Measurements from ENCODE around the gene SLC26A2.

SLC26A2 gene

GRCh38 chr5:149944666-149945065 is 15.9 kb upstream of the SLC26A2 start, which contains the start of gene PDE6A:
Gene PDE6A, minus strand, starts transcription at chr5:149944793. Its CDS starts 120 bp downstream, at chr5:149944673.
- TF ChIP-seq, protein P1, sequence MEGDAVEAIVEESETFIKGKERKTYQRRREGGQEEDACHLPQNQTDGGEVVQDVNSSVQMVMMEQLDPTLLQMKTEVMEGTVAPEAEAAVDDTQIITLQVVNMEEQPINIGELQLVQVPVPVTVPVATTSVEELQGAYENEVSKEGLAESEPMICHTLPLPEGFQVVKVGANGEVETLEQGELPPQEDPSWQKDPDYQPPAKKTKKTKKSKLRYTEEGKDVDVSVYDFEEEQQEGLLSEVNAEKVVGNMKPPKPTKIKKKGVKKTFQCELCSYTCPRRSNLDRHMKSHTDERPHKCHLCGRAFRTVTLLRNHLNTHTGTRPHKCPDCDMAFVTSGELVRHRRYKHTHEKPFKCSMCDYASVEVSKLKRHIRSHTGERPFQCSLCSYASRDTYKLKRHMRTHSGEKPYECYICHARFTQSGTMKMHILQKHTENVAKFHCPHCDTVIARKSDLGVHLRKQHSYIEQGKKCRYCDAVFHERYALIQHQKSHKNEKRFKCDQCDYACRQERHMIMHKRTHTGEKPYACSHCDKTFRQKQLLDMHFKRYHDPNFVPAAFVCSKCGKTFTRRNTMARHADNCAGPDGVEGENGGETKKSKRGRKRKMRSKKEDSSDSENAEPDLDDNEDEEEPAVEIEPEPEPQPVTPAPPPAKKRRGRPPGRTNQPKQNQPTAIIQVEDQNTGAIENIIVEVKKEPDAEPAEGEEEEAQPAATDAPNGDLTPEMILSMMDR (IDR thresholded peaks at IDR 0.05; ENCODE audit: low read depth, low read length), result no peak
- H3K4me3 ChIP-seq (ENCODE audit: low read depth, low read length), result no peak within 1 kb of the TSS

GRCh38 chr5:149946118-149946517 is 14.4 kb upstream of the SLC26A2 start:
- H3K4me3 ChIP-seq (ENCODE audit: low read depth, low read length), result no peak overlapping the region
- TF ChIP-seq, protein P1 (IDR thresholded peaks at IDR 0.05; ENCODE audit: low read depth, low read length), result no peak

- TF ChIP-seq, protein P1 (IDR thresholded peaks at IDR 0.05; ENCODE audit: low read depth, low read length), result no peak
- H3K4me3 ChIP-seq (ENCODE audit: low read depth, low read length), result no peak overlapping the region
These were observed 11.6 kb upstream of the SLC26A2 start for GRCh38 chr5:149948993-149949392.

- H3K4me3 ChIP-seq (ENCODE audit: low read depth, low read length), result no peak overlapping the region
- TF ChIP-seq, protein P1 (IDR thresholded peaks at IDR 0.05; ENCODE audit: low read depth, low read length), result no peak
These were observed 9.3 kb upstream of the SLC26A2 start for GRCh38 chr5:149951138-149951749.

GRCh38 chr5:149953436-149954121 is 7.0 kb upstream of the SLC26A2 start:
- TF ChIP-seq, protein P1 (IDR thresholded peaks at IDR 0.05; ENCODE audit: low read depth, low read length), result no peak
- no peak overlapping the region for H3K4me3 ChIP-seq (ENCODE audit: low read depth, low read length)

DNA sequence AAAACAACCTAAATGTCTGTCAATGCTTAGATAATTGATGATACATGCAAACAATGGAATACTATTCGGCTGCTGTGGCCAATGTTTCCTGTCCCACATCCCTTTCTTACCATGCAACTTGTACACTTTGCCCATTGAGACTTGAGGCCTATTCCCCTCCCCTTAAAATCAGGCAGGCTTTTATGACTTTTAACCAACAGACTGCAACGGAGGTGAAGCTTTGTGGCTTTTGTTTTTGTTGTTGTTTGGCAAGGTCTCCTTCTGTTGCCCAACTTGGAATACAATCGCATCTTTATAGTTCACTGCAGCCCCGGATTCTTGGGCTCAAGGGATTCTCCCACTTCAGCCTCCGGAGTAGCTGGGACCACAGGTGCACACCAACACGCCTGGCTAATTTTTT is 5.8 kb upstream of the SLC26A2 start:
- TF ChIP-seq, protein P1 (IDR thresholded peaks at IDR 0.05; ENCODE audit: low read depth, low read length), result no peak
- H3K4me3 ChIP-seq (ENCODE audit: low read depth, low read length), result no peak overlapping the region

GRCh38 chr5:149956685-149957084 is 3.9 kb upstream of the SLC26A2 start:
- H3K4me3 ChIP-seq (ENCODE audit: low read depth, low read length), result no peak overlapping the region
- TF ChIP-seq, protein P1 (IDR thresholded peaks at IDR 0.05; ENCODE audit: low read depth, low read length), result no peak

Measured in WI38 (cell line).